CD4-positive, alpha-beta T cell treated with Interferon alpha-2 for 1 hour (primary cell): ENCODE measurements around the gene CYP39A1.

ENCODE experiments used
- DNase-seq, 2 donors: peaks; one replicate each; pipeline ENCODE4 v3.0.0-alpha.2; 2020 to 2022

The CYP39A1 gene

GRCh38 chr6:46507426-46507825 lies 145.2 kb downstream of the CYP39A1 start:
- DNase-seq: no peak

- DNase-seq: no peak
These were observed 146.7 kb downstream of the CYP39A1 start for GRCh38 chr6:46505693-46506512.

- DNase-seq: no peak
These were observed 148.4 kb downstream of the CYP39A1 start for GRCh38 chr6:46504242-46504641.

GRCh38 chr6:46502486-46503119 lies 150.0 kb downstream of the CYP39A1 start:
- DNase-seq: no peak

GRCh38 chr6:46501136-46502089 lies 151.2 kb downstream of the CYP39A1 start:
- DNase-seq: no peak

GRCh38 chr6:46500382-46500781 lies 152.2 kb downstream of the CYP39A1 start:
- no peak for DNase-seq
